C4-2B (cell line): Measurements from ENCODE around the gene C17orf50.

Experiments
- ZFX ChIP-seq: fragments of 450-650 bp; IDR thresholded peaks from 2 replicates; pipeline ENCODE4 v1.6.1; 2017
- TF ChIP-seq, protein P1 (sequence below): fragments of 450-650 bp; conservative IDR thresholded peaks from 2 replicates; pipeline ENCODE4 v1.5.1; 2017; ENCODE audit warnings: mild to moderate bottlenecking

- TF ChIP-seq, protein P1, sequence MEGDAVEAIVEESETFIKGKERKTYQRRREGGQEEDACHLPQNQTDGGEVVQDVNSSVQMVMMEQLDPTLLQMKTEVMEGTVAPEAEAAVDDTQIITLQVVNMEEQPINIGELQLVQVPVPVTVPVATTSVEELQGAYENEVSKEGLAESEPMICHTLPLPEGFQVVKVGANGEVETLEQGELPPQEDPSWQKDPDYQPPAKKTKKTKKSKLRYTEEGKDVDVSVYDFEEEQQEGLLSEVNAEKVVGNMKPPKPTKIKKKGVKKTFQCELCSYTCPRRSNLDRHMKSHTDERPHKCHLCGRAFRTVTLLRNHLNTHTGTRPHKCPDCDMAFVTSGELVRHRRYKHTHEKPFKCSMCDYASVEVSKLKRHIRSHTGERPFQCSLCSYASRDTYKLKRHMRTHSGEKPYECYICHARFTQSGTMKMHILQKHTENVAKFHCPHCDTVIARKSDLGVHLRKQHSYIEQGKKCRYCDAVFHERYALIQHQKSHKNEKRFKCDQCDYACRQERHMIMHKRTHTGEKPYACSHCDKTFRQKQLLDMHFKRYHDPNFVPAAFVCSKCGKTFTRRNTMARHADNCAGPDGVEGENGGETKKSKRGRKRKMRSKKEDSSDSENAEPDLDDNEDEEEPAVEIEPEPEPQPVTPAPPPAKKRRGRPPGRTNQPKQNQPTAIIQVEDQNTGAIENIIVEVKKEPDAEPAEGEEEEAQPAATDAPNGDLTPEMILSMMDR: peak; percentile 98
- no peak for TF ChIP-seq ZFX
Measured at GRCh38 chr17:35764123-35764991, 3.7 kb downstream of the C17orf50 start.
